K562 (cell line): ENCODE measurements around the gene HAP1. TPM values are rescaled to one million over a fixed set of nuclear protein-coding genes. Genes with fewer than 3 reads are reported as not detected.

Source experiments
- ADNP ChIP-seq: fragments of 200-800 bp; sonication (Bioruptor generic); IDR thresholded peaks from 2 replicates; pipeline ENCODE4 v1.6.1; 2016; ENCODE audit warnings: missing genetic modification characterization, missing compliant biosample characterization
- CBX5 ChIP-seq: IDR thresholded peaks from 2 replicates; pipeline ENCODE4 v1.6.1; 2014; ENCODE audit warnings: low read depth, borderline replicate concordance
- CEBPG ChIP-seq, 3 experiments: fragments of 200-800 bp in 1 of 3; sonication (Bioruptor generic) in 1 of 3; sonication (generic) in 1 of 3; formaldehyde crosslinking in 1 of 3; IDR thresholded peaks in 2 of 3; conservative IDR thresholded peaks in 1 of 3; 2 replicates each; pipeline versions ENCODE4 v1.6.1 to v1.8.0; 2016 to 2022; ENCODE audit warnings: missing compliant biosample characterization in 2 of 3, missing genetic modification characterization in 2 of 3, mild to moderate bottlenecking in 1 of 3, missing genetic modification reagents in 1 of 3
- CREB1 ChIP-seq, 2 experiments: sonication (generic) in 1 of 2; formaldehyde crosslinking in 1 of 2; IDR thresholded peaks; 2 replicates each; pipeline versions ENCODE4 v1.6.1 to v1.8.0; 2012 to 2022; ENCODE audit warnings: inconsistent platforms in 1 of 2, mild to moderate bottlenecking in 1 of 2, missing genetic modification reagents in 1 of 2, moderate library complexity in 1 of 2
- CTBP1 ChIP-seq: fragments of 450-650 bp; IDR thresholded peaks from 2 replicates; pipeline ENCODE4 v1.6.1; 2016; ENCODE audit warnings: borderline replicate concordance
- HDAC2 ChIP-seq: fragments of 450-650 bp; IDR thresholded peaks from 2 replicates; pipeline ENCODE4 v1.6.1; 2016; ENCODE audit warnings: mild to moderate bottlenecking
- HMG20A ChIP-seq: fragments of 450-650 bp; formaldehyde crosslinking; conservative IDR thresholded peaks from 2 replicates; pipeline ENCODE4 v1.4.0; 2020; ENCODE audit warnings: mild to moderate bottlenecking, mixed read lengths
- HNRNPH1 ChIP-seq: fragments of 200-400 bp; formaldehyde crosslinking; optimal IDR thresholded peaks from 2 replicates; pipeline ENCODE3; 2017; ENCODE audit warnings: low read depth, mild to moderate bottlenecking, low read length, moderate library complexity
- LEF1 ChIP-seq: fragments of 450-650 bp; IDR thresholded peaks from 2 replicates; pipeline ENCODE4 v1.6.1; 2016; ENCODE audit warnings: mild to moderate bottlenecking
- MYC ChIP-seq, 2 experiments: fragments of 250-450 bp in 1 of 2; sonication (Bioruptor Pico) in 1 of 2; IDR thresholded peaks; 2 replicates each; pipeline versions ENCODE4 v1.5.1 to v1.6.1; 2012 to 2021; ENCODE audit warnings: low read depth in 2 of 2, borderline replicate concordance in 1 of 2, improper control_type of control experiment in 1 of 2, low read length in 1 of 2, mild to moderate bottlenecking in 1 of 2, moderate library complexity in 1 of 2
- MYNN ChIP-seq, 2 experiments: sonication (generic); formaldehyde crosslinking in 1 of 2; IDR thresholded peaks; 2 replicates each; pipeline versions ENCODE4 v1.5.0 to v1.6.1; 2016 to 2020; ENCODE audit warnings: antibody characterized with exemption in 1 of 2, missing genetic modification reagents in 1 of 2
- NFXL1 ChIP-seq: fragments of 450-650 bp; formaldehyde crosslinking; IDR thresholded peaks from 2 replicates; pipeline ENCODE4 v1.4.0; 2021; ENCODE audit warnings: mild to moderate bottlenecking
- PCBP2 ChIP-seq: fragments of 200-400 bp; formaldehyde crosslinking; IDR thresholded peaks from 2 replicates; pipeline ENCODE4 v1.6.1; 2018; ENCODE audit warnings: low read length, low read depth, mild to moderate bottlenecking, moderate library complexity; ENCODE audit not compliant: poor library complexity, severe bottlenecking
- PML ChIP-seq: IDR thresholded peaks from 2 replicates; pipeline ENCODE4 v1.6.1; 2012; ENCODE audit warnings: low read length, inconsistent platforms
- POLR2AphosphoS2 ChIP-seq: IDR thresholded peaks from 2 replicates; pipeline ENCODE4 v1.6.1; 2012; ENCODE audit warnings: low read length, improper control_type of control experiment
- POLR2AphosphoS5 ChIP-seq: IDR thresholded peaks from 2 replicates; pipeline ENCODE4 v1.6.1; 2011; ENCODE audit warnings: mild to moderate bottlenecking, low read depth, low read length, moderate library complexity; ENCODE audit not compliant: control insufficient read depth, insufficient read depth
- PRPF4 ChIP-seq: fragments of 200-400 bp; formaldehyde crosslinking; IDR thresholded peaks from one replicate; pipeline ENCODE4 v1.6.1; 2017; ENCODE audit warnings: low read length, low read depth, mild to moderate bottlenecking; ENCODE audit not compliant: insufficient read depth, poor library complexity, severe bottlenecking
- PTTG1 ChIP-seq: fragments of 450-650 bp; IDR thresholded peaks from 2 replicates; pipeline ENCODE4 v1.6.1; 2016; ENCODE audit warnings: low read depth, mild to moderate bottlenecking, missing genetic modification characterization, missing compliant biosample characterization
- RAD51 ChIP-seq: fragments of 450-650 bp; IDR thresholded peaks from 2 replicates; pipeline ENCODE4 v1.7.1; 2016; ENCODE audit warnings: low read depth, mild to moderate bottlenecking, borderline replicate concordance
- STAT5B ChIP-seq: fragments of 250-450 bp; sonication (Bioruptor Pico); IDR thresholded peaks from 2 replicates; pipeline ENCODE4 v1.8.0; 2021; ENCODE audit warnings: mild to moderate bottlenecking, inconsistent platforms
- TAF9B ChIP-seq: fragments of 450-650 bp; IDR thresholded peaks from 2 replicates; pipeline ENCODE4 v1.6.1; 2018; ENCODE audit warnings: mild to moderate bottlenecking; ENCODE audit not compliant: partially characterized antibody
- ZNF174 ChIP-seq: fragments of 250-450 bp; sonication (Bioruptor Pico); IDR thresholded peaks from 2 replicates; pipeline ENCODE4 v1.4.0; 2020; ENCODE audit warnings: mild to moderate bottlenecking
- ZNF507 ChIP-seq: conservative IDR thresholded peaks from 2 replicates; pipeline ENCODE4 v1.6.1; 2017; ENCODE audit warnings: missing genetic modification characterization, missing compliant biosample characterization
- ZNF561 ChIP-seq: fragments of 450-650 bp; formaldehyde crosslinking; conservative IDR thresholded peaks from 2 replicates; pipeline ENCODE4 v1.4.0; 2020; ENCODE audit warnings: mild to moderate bottlenecking, moderate library complexity
- polyA plus RNA-seq, 8 experiments: library from polyadenylated mRNA; depleted of rRNA in 4 of 8; stranded (reverse) in 5 of 8; unstranded in 3 of 8; fragments of >200 nt; fragmentation: Nextera tagmentation in 2 of 8; fragmentation: Illumina TruSeq in 1 of 8; extraction: Ambion mirVana in 2 of 8; extraction: Trizol in 1 of 8; gene quantifications; 2 replicates each; pipeline versions ENCODE4 v1.2.1 to v1.2.3, GENCODE V29; 2011 to 2014; ENCODE audit warnings: inconsistent platforms in 1 of 8, missing spikeins in 1 of 8
- total RNA-seq, 7 experiments: library from RNA; depleted of rRNA in 6 of 7; stranded (reverse); fragments of >200 nt in 6 of 7; fragmentation: Illumina TruSeq in 2 of 7; extraction: Trizol in 2 of 7; gene quantifications; 2 replicates each; pipeline versions ENCODE4 v1.2.1 to v1.2.3, GENCODE V29; 2011 to 2021; ENCODE audit warnings: low replicate concordance in 1 of 7
- TF ChIP-seq, protein P1 (sequence below): fragments of 250-450 bp; sonication (Bioruptor Pico); IDR thresholded peaks from 2 replicates; pipeline ENCODE4 v1.5.0; 2021
- TF ChIP-seq, protein P2 (sequence below): fragments of 250-450 bp; sonication (Bioruptor Pico); IDR thresholded peaks from 2 replicates; pipeline ENCODE4 v1.5.0; 2020; ENCODE audit warnings: mild to moderate bottlenecking

Gene HAP1
- total and polyA plus RNA-seq, 9 of the 15 experiments (the other 6 are each of a cell fraction or from before 2014, with no cell fraction given), result under 0.01 to 0.09 (median 0.04) TPM; not detected in 6

DNA sequence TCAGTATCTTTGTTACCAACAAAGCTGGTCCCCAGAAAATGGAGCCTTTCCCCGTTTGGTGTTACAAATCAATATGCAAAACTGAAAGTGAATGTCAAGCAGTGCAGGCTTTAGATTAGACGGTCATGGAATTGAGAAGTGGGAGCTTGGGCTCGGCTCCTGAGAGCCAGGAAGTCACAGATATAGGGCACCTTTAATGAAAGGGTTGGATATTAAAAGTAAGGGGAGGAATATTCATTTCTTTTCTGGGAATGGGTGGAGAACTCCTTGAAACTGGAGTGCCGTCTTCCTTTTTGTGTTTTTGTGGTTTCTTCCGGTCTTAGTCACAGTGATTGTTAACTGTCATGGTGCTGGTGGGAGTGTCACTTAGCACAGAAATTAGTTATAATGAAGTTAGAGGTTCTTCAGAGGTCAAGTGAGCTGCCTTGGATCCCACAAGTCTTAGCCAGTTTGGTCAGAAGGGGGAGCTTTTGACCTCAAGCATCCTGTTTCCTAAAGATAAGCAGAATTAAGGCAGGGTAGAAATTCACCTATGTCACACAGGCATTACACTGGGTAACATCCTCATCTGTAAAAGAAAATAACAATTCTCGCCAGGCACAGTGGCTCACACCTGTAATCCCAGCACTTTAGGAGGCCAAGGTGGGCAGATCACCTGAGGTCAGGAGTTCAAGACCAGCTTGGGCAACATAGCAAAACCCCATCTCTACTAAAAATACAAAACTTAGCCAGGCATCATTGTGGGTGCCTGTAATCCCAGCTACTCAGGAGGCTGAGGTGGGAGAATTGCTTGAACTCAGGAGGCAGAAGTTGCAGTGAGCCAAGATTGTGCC, 55.3 kb downstream of the HAP1 start (continued):
- TF ChIP-seq CREB1 (IDR thresholded peaks at IDR 0.05), result 0 out of 2 replicates have a peak, but pooled peaks have one; percentile 19
- TF ChIP-seq CREB1 (CRISPR knock-in tag; IDR thresholded peaks at IDR 0.05), result 0 out of 2 replicates have a peak, but pooled peaks have one; percentile 13
- no peak for TF ChIP-seq PRPF4
- TF ChIP-seq ZNF174, result no peak
- no peak; the same call in 1 of the 2 replicates for TF ChIP-seq HDAC2
- no peak for TF ChIP-seq PTTG1 (tag)
- TF ChIP-seq MYC (IDR thresholded peaks at IDR 0.05; ENCODE audit: low read depth, low read length), result peak; percentile 49; the same call in 1 of the 2 replicates
- TF ChIP-seq MYC (CRISPR knock-in tag; IDR thresholded peaks at IDR 0.05; ENCODE audit: borderline replicate concordance, low read depth), result no peak
- no peak for TF ChIP-seq HNRNPH1
- no peak for TF ChIP-seq STAT5B
- no peak for TF ChIP-seq PCBP2
- no peak for TF ChIP-seq HMG20A (CRISPR knock-in tag)
- TF ChIP-seq ZNF507 (tag), result no peak
- peak; percentile 92 for TF ChIP-seq LEF1
- no peak for TF ChIP-seq POLR2AphosphoS2
- TF ChIP-seq, protein P1, sequence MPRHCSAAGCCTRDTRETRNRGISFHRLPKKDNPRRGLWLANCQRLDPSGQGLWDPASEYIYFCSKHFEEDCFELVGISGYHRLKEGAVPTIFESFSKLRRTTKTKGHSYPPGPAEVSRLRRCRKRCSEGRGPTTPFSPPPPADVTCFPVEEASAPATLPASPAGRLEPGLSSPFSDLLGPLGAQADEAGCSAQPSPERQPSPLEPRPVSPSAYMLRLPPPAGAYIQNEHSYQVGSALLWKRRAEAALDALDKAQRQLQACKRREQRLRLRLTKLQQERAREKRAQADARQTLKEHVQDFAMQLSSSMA (CRISPR knock-in tag), result no peak
- peak; percentile 76 for TF ChIP-seq POLR2AphosphoS5
- TF ChIP-seq RAD51, result no peak
- TF ChIP-seq NFXL1 (CRISPR knock-in tag), result 0 out of 2 replicates have a peak, but pooled peaks have one; percentile 52
- no peak for TF ChIP-seq ADNP (tag)
- TF ChIP-seq ZNF561 (CRISPR knock-in tag), result no peak
- TF ChIP-seq MYNN (IDR thresholded peaks at IDR 0.05), result peak; percentile 19; the same call in 1 of the 2 replicates
- TF ChIP-seq MYNN (CRISPR knock-in tag; IDR thresholded peaks at IDR 0.05), result no peak
- no peak for TF ChIP-seq CBX5
- TF ChIP-seq CEBPG (CRISPR knock-in tag; IDR thresholded peaks at IDR 0.05), result no peak
- TF ChIP-seq CEBPG (tag; conservative IDR thresholded peaks at IDR 0.05 in 1 of 2, IDR thresholded peaks at IDR 0.05 in 1 of 2), result 0 out of 4 replicates have a peak, but pooled peaks of 1 of the 2 experiments have one; percentile 6
- no peak for TF ChIP-seq PML
- TF ChIP-seq, protein P2, sequence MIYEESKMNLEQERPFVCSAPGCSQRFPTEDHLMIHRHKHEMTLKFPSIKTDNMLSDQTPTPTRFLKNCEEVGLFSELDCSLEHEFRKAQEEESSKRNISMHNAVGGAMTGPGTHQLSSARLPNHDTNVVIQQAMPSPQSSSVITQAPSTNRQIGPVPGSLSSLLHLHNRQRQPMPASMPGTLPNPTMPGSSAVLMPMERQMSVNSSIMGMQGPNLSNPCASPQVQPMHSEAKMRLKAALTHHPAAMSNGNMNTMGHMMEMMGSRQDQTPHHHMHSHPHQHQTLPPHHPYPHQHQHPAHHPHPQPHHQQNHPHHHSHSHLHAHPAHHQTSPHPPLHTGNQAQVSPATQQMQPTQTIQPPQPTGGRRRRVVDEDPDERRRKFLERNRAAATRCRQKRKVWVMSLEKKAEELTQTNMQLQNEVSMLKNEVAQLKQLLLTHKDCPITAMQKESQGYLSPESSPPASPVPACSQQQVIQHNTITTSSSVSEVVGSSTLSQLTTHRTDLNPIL (CRISPR knock-in tag), result no peak
- peak; percentile 91; the same call in 1 of the 2 replicates for TF ChIP-seq CTBP1
- peak; percentile 23 for TF ChIP-seq TAF9B
